Spleen (tissue), 7 donors: ENCODE measurements around the gene ZC3H18.

Experiments used
- CTCF ChIP-seq, 11 experiments: fragments of 200-600 bp in 7 of 11; fragments of 450-650 bp in 4 of 11; sonication (generic) in 4 of 11; IDR thresholded peaks in 8 of 11; conservative IDR thresholded peaks in 3 of 11; 1 replicate in 7 of 11; 2 replicates in 4 of 11; pipeline versions ENCODE4 v1.4.0 to v1.8.0; 2016 to 2021; ENCODE audit warnings: antibody characterized with exemption in 11 of 11, inconsistent platforms in 4 of 11, mild to moderate bottlenecking in 1 of 11
- POLR2A ChIP-seq, 3 donors: fragments of 450-650 bp; IDR thresholded peaks; one replicate each; pipeline ENCODE4 v1.5.1; 2017; ENCODE audit warnings: antibody characterized with exemption in 3 of 3, mild to moderate bottlenecking in 1 of 3
- POLR2AphosphoS5 ChIP-seq, 3 donors: sonication (generic); formaldehyde crosslinking; IDR thresholded peaks; one replicate each; pipeline ENCODE4 v1.5.1; 2017; ENCODE audit warnings: antibody characterized with exemption in 3 of 3
- donor health status: DM: no; HTN: no; CAD: no; lungs with moderate emphysema.
- donor health status: DM: no; HTN: no; CAD: no.
- donor health status: DM: no; HTN: no; CAD: no.

- no peak for TF ChIP-seq POLR2A (IDR thresholded peaks at IDR 0.05)
- TF ChIP-seq CTCF (IDR thresholded peaks at IDR 0.05 in 8 of 11, conservative IDR thresholded peaks at IDR 0.05 in 3 of 11): no peak
- TF ChIP-seq POLR2AphosphoS5 (IDR thresholded peaks at IDR 0.05): no peak
These were observed 7.0 kb downstream of the ZC3H18 start for GRCh38 chr16:88577166-88577565.
